GM12865 (cell line): ENCODE results near the gene CADM4.

Source experiments
- DNase-seq: peaks from one replicate; pipeline ENCODE4 v3.0.0; 2010; ENCODE audit warnings: low read depth
- H3K4me3 ChIP-seq: 2 replicates; pipeline ENCODE4 v1.5.1; 2011; ENCODE audit warnings: mild to moderate bottlenecking, low read depth, low read length, control low read depth
- CTCF ChIP-seq: IDR thresholded peaks from 2 replicates; pipeline ENCODE4 v1.5.1; 2011; ENCODE audit warnings: low read length, control low read depth, low read depth, inconsistent platforms; ENCODE audit not compliant: insufficient read depth; ENCODE audit errors: missing control alignments

CADM4 gene

GRCh38 chr19:43681821-43682220 lies 42.2 kb upstream of the CADM4 start:
- no peak for DNase-seq
- no peak overlapping the region for H3K4me3 ChIP-seq
- no peak for TF ChIP-seq CTCF

- TF ChIP-seq CTCF = no peak
- no peak overlapping the region for H3K4me3 ChIP-seq
- no peak for DNase-seq
These were observed 39.0 kb upstream of the CADM4 start for GRCh38 chr19:43678512-43679261.

- H3K4me3 ChIP-seq = no peak overlapping the region
- TF ChIP-seq CTCF = no peak
- DNase-seq = no peak
These were observed 36.3 kb upstream of the CADM4 start for GRCh38 chr19:43675906-43676305.

GRCh38 chr19:43675269-43675879 lies 35.7 kb upstream of the CADM4 start:
- H3K4me3 ChIP-seq = peak overlapping the region; percentile 4; the same call in 1 of the 2 replicates
- peak; percentile 36 for DNase-seq
- no peak for TF ChIP-seq CTCF

GRCh38 chr19:43674596-43674995 lies 34.9 kb upstream of the CADM4 start:
- H3K4me3 ChIP-seq = no peak overlapping the region
- TF ChIP-seq CTCF = no peak
- DNase-seq = no peak

GRCh38 chr19:43674183-43674582 lies 34.5 kb upstream of the CADM4 start:
- no peak for TF ChIP-seq CTCF
- H3K4me3 ChIP-seq = no peak overlapping the region
- DNase-seq = no peak
